Left renal pelvis (tissue), 4 donors: ENCODE measurements around the gene SLC4A5. TPM values are rescaled to one million over a fixed set of nuclear protein-coding genes. Genes with fewer than 3 reads are reported as not detected.
"Not testable (repeated sequence)": the region's sequence is repeated elsewhere in the genome, so short reads cannot be mapped to it uniquely, and the experiment has no call there.

Experiments used
- DNase-seq, 4 donors: peaks; one replicate each; pipeline ENCODE4 v3.0.0-alpha.2; 2013; ENCODE audit warnings: low read depth in 4 of 4, low spot score in 3 of 4
- polyA plus RNA-seq, 4 donors: library from polyadenylated mRNA; unstranded; fragments of 120-200 nt; gene quantifications; one replicate each; pipeline ENCODE4 v1.2.1, GENCODE V29; 2013; ENCODE audit not compliant: insufficient read length in 4 of 4

The SLC4A5 gene
- polyA plus RNA-seq, 4 donors = 1.5 to 3.4 (median 2.3) TPM

GRCh38 chr2:74212702-74213410, 130.4 kb downstream of the SLC4A5 start:
- DNase-seq = no peak

DNA sequence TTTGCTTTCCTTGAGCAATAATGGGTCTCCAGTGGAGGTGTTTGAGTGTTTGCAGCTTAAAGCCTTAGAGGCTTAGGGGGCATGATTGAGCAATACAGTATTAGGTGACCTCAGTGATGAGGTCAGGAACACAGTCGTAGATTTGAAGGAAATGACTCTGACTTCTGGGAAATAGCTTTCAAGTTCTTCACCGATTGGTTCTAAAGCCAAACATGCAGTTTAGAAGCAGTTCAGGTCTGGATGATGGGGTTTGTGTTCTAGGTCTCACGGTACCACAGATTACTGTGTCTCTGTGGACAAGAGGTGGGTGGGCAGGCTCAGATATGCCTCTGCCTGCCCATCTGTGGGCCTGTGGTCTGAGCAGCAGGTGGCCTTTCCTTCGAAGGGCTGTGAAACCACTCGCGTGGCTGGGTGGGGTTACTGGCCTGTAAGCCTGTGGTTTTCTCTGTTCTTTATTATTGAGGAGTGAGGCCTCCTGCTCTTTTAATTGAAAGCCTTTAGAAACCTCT, 137.0 kb downstream of the SLC4A5 start:
- DNase-seq = no peak

DNA sequence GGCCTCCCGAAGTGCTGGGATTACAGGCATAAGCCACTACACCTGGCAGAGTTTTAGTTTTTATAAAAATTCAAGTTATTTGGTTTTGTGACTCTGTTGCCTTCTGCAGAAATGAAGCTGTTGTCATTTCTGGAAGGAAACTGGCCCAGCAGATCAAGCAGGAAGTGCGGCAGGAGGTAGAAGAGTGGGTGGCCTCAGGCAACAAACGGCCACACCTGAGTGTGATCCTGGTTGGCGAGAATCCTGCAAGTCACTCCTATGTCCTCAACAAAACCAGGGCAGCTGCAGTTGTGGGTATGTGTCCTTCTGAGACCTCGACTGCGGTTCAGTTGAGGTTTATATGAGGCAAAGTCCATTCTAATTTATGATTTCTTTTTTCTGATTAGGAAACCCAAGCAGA, 137.6 kb downstream of the SLC4A5 start:
- DNase-seq = no peak

- DNase-seq = no peak
Observed at GRCh38 chr2:74205113-74205512, 138.1 kb downstream of the SLC4A5 start.

DNA sequence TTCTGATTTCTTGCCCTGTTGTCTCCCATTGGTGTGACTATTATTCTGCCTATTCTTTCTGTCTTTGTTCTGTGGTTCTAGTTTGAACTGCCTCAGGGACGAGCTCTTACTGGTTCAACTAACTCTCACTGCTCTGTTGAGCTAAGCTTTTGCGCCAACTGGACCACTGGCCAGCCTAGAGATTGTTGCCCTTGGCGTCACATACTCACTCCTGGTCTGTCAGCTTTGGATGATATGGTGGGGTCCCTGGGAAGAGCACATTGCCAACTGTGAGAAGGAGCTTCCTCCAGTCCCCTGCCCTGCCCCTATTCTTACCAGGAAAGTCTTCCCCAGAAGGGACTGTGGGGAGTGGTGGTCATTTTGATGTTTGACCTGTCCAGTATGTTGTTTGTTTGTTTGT, 138.8 kb downstream of the SLC4A5 start:
- DNase-seq = no peak

GRCh38 chr2:74201596-74201995, 141.6 kb downstream of the SLC4A5 start:
- DNase-seq = no peak

- DNase-seq = no peak
Observed at GRCh38 chr2:74201196-74201595, 142.0 kb downstream of the SLC4A5 start.

GRCh38 chr2:74199871-74200305, 143.3 kb downstream of the SLC4A5 start:
- DNase-seq = no peak

DNA sequence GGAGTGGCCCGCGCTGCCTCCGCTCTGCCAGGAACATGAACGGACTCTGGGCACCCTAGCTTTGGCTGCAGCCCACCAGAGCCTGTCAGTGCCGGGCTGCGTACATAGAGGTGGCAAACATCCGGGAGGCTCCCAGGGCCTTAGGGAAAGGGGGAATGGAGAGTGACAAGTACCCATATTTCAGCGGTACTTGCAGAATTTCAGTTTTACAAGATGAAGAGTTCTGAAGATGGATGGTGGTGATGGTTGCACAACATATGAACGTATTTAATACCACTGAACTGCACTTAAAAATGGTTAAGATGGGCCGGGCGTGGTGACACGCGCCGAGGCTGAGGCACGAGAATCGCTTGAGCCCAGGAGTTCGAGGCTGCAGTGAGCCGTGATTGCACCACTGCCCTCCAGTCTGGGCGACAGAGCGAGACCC, 143.9 kb downstream of the SLC4A5 start:
- no peak for DNase-seq

DNA sequence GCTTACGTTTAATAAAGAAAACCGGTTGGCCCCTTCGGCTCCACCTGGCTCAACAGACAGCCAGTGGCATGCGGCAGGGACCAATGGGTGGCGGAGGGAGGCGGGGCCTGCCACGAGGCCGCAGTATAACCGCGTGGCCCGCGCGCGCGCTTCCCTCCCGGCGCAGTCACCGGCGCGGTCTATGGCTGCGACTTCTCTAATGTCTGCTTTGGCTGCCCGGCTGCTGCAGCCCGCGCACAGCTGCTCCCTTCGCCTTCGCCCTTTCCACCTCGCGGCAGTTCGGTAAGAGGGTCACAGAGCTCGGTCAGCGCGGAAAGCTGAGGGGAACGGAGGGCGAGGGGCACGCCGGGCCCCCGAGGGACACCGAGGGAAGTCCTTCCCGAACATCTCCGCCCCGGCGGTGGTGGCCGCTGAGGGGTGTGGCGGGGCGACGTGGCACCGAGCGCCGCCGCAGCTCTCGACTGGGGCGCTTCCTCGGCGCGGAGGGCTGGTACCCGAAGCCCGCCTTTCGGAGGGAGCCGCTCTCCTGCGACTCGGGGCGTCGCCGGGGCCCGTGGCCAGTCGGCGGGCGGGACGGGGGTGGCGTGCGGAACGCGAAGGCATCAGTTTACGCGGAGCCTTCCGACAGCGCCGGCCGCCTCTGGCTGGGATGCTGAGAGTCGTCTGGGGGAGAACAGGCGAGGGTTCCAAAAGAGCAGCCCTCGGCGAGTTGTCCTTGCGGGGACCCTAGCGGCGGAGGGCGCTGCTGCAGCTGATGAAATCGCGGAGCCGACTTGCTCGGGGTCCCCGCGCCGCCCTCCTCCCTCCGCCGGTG, 144.5 kb downstream of the SLC4A5 start, which contains the start of gene MTHFD2:
MTHFD2 (plus strand) TSS at position 155 of the 814 bp plus-strand sequence; CDS start at position 182, 27 bp downstream.
- DNase-seq = peak; percentile 66 to 84 (median 71)

DNA sequence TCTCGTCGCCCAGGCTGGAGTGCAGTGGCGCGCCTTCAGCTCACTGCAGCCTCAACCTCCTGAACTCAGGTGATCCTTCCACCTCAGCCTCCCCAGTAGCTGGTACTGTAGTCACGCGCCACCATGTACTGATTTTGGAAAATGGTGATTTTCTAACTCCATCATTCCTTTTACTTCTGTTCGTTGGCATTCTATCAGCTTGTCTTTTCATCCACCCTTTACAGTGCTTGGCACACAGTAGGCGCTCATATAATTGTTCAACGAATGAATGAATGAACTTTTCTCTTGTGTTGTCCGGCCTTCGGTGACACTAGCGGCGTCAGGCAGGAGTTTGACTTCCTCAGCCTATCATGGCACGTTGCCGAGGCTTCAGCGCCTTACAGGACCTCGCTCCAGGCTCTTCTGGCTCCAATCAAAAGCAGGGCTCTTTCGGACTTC, 145.2 kb downstream of the SLC4A5 start:
- DNase-seq = no peak

DNA sequence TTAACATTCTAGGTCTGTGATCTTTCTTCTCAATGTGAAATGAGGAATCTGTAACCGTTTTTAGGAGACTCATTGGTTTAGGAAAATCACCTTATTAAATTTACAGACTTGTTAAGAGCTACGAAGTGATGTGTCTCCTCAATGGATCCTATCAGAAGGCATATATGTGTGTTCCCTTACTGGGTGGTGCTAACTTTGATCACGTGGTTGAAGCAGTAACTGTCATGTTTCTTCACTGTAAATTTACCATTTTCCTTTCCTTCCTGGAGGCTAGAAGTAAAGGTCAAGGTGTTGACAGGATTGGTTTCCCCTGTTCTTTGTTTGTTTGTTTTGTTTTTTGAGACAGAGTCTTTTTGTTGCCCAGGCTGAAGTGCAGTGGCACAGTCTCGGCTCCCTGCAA, 146.2 kb downstream of the SLC4A5 start:
- no peak for DNase-seq

GRCh38 chr2:74194799-74195198, 148.4 kb downstream of the SLC4A5 start:
- DNase-seq = no peak

DNA sequence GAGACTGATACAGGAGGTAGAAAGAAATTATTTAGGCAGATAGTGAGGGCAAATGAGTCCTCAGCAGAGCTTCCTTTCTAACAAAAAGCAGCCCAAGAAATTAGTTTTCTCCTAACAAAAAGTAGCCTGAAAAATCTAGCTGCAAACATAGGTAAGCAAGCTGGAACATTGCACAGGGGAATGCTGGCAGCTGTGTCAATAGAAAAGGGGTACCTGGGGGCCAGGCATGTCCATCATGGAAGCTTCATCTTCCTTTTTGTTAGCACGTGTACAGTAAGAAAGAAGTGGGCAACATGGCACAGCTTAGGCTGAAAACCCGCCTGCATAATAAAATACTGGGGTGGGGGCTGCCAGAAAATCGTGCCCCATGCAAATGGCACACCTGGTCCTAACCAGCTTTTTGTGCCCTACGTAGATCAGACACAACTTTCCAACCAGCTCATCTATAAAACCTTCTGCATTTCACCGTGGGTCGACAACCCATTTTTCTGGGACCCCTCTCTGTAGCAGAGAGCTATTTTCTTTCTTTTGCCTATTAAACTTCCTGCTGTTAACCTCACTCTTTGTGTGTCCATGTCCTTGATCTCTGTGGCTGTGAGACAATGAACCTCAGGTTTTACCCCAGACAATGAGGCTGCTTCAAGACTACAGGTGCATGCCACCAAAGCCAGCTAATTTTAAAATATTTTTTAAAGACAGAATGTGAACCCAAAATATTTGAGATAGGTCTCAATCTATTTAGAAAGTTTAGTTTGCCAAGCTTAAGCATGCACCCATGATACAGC, 151.4 kb downstream of the SLC4A5 start:
- DNase-seq = no peak

DNA sequence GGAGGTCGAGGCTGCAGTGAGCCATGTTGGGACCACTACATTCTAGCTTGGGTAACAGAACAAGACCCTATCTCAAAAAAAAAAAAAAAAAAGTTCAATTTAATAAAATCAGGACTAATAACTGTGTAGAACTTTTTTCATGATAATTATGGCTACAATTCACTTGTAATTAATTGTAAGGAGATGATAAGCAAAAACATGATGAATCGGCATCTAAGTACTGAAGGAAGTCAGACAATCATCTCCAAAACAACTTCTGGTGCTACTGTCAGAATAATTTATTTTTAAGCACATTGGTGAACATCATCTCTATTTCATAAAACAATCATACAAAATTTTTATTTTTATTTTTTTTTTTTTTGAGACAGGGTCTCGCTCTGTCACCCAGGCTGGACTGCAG, 154.5 kb downstream of the SLC4A5 start:
- DNase-seq = no peak

DNA sequence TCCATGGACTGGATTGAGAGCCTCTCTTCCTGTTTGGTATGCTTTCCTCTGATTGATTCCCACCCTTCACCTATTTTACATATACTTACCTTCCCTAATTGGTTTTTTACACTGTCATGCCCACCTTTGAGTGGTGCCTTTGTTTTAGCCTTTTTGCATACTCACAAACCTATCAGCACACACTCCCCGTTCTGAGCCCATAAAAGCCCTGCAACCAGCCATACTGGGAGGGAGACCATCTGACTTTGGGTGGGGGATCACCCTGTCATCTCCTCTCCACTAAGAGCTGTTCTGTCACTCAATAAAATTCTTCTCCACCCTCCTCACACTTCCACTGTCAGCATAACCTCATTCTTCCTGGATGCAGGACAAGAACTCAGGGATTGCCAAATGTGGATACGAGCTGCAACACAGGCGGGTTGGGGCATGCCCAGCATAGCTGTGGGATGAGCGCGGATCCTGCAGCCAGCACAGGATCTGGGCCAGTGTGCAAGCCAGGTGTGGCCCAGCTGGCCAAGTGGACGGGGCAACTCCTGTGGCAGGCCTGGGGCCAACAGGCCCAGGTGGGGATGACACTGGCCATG, 155.1 kb downstream of the SLC4A5 start:
- DNase-seq = no peak

DNA sequence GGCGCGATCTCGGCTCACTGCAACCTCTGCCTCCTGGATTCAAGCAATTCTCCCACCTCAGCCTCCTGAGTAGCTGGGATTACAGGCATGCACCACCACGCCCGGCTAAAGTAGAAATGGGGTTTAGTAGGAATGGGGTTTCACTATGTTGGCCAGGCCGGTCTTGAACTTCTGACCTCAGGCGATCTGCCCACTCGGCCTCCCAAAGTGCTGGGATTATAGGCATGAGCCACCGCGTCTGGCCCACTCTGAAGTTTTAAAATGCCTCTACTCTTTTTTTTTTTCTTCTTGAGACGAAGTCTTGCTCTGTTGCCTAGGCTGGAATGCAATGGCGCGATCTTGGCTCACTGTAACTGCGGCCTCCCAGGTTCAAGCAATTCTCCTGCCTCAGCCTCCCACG, 156.5 kb downstream of the SLC4A5 start:
- not testable (repeated sequence) for DNase-seq

DNA sequence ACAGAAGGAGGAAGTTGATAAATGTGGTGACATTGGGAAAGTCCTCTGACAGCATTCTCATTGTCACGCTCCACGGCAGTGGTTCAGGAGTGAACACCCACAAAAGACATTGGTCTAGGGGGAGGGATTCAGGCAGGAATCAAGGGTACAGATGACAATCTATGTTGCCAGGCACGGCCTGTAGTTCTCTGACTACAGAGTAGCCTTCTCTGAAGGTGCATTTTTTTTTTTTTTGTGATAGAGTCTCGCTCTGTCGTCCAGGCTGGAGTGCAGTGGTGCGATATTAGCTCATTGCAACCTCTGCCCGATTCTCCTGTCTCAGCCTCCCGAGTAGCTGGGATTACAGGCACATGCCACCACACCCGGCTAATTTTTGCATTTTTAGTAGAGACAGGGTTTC, 157.2 kb downstream of the SLC4A5 start:
- no peak for DNase-seq

DNA sequence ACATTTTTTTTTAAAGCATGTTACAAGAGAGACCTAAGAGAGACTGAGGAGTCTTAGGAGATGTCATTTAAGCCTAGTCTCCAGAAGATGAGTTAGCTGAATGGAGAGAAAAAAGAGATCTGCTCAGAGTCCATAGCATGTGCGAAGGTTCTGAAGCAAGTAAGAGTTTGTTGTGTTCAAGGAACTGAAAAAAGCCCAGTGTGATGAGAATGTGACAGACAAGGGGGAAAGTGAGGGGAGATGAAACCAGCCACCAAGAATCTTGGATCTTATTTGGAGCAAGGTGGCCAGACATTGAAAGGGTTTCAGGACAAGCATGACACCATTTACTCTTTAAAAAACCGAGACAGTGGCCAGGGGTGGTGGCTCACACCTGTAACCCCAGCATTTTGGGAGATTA, 159.3 kb downstream of the SLC4A5 start:
- no peak for DNase-seq

- no peak for DNase-seq
Observed at GRCh38 chr2:74181739-74182138, 161.5 kb downstream of the SLC4A5 start.
